Fibroblast of pulmonary artery (primary cell): ENCODE results near the gene ANKRD50.
A peak's percentile ranks its signal among the peaks of the same experiment; 100 is the strongest.

Source experiments
- DNase-seq: peaks from one replicate; pipeline ENCODE4 v3.0.0-alpha.2; 2010; ENCODE audit warnings: low read depth
- H3K4me3 ChIP-seq: replicated peaks from 2 replicates; pipeline ENCODE4 v1.5.1; 2011; ENCODE audit warnings: low read depth, mild to moderate bottlenecking, control low read depth, low read length, moderate library complexity
- CTCF ChIP-seq: IDR thresholded peaks from 2 replicates; pipeline ENCODE4 v1.5.1; 2011; ENCODE audit warnings: mild to moderate bottlenecking, control low read depth, low read length, inconsistent platforms; ENCODE audit errors: missing control alignments

The ANKRD50 gene

GRCh38 chr4:124727331-124727890 lies 14.9 kb upstream of the ANKRD50 start:
- DNase-seq: no peak
- no peak for TF ChIP-seq CTCF
- no peak overlapping the region for H3K4me3 ChIP-seq

- no peak for DNase-seq
- no peak overlapping the region for H3K4me3 ChIP-seq
- no peak for TF ChIP-seq CTCF
These were observed 13.7 kb upstream of the ANKRD50 start for GRCh38 chr4:124726269-124726668.

- no peak for DNase-seq
- no peak for TF ChIP-seq CTCF
- no peak overlapping the region for H3K4me3 ChIP-seq
These were observed 9.5 kb upstream of the ANKRD50 start for GRCh38 chr4:124722071-124722470.

- TF ChIP-seq CTCF: no peak
- no peak overlapping the region for H3K4me3 ChIP-seq
- no peak for DNase-seq
These were observed 4.6 kb upstream of the ANKRD50 start for GRCh38 chr4:124717101-124717500.

- peak; percentile 85 for DNase-seq
- peak overlapping the region; percentile 66 for H3K4me3 ChIP-seq
- TF ChIP-seq CTCF: peak; percentile 50
These were observed 657 bp upstream of the ANKRD50 start for GRCh38 chr4:124713185-124713592.

GRCh38 chr4:124711471-124712371 lies 811 bp downstream of the ANKRD50 start:
- peak overlapping the region; percentile 90 for H3K4me3 ChIP-seq
- peak; percentile 36 for TF ChIP-seq CTCF
- DNase-seq: peak; percentile 81
